GM19467 (cell line): ENCODE measurements around the gene TRIM75.
"Not testable (repeated sequence)": the region's sequence is repeated elsewhere in the genome, so short reads cannot be mapped to it uniquely, and the experiment has no call there.

Source experiments
- ATAC-seq: cut with Tn5 transposase; IDR thresholded peaks from one replicate; pipeline ENCODE4 v1.9.1; 2021; ENCODE audit warnings: mild to moderate bottlenecking, moderate library complexity; ENCODE audit not compliant: unreplicated experiment

The TRIM75 gene

GRCh38 chr4:165073346-165073745, 19.7 kb downstream of the TRIM75 start:
- not testable (repeated sequence) for ATAC-seq

- ATAC-seq = no peak
Measured at GRCh38 chr4:165077034-165077578, 23.4 kb downstream of the TRIM75 start.

- no peak for ATAC-seq
Measured at GRCh38 chr4:165079476-165079875, 25.8 kb downstream of the TRIM75 start.

- not testable (repeated sequence) for ATAC-seq
Measured at GRCh38 chr4:165084787-165085186, 31.1 kb downstream of the TRIM75 start.

- no peak for ATAC-seq
Measured at GRCh38 chr4:165085946-165086345, 32.3 kb downstream of the TRIM75 start.

GRCh38 chr4:165088366-165088765, 34.7 kb downstream of the TRIM75 start:
- ATAC-seq = no peak

GRCh38 chr4:165092187-165092586, 38.5 kb downstream of the TRIM75 start:
- not testable (repeated sequence) for ATAC-seq

GRCh38 chr4:165094873-165095272, 41.2 kb downstream of the TRIM75 start:
- no peak for ATAC-seq

GRCh38 chr4:165095291-165095690, 41.6 kb downstream of the TRIM75 start:
- ATAC-seq = no peak

GRCh38 chr4:165096776-165097175, 43.1 kb downstream of the TRIM75 start:
- ATAC-seq = no peak

GRCh38 chr4:165101641-165102040, 48.0 kb downstream of the TRIM75 start:
- no peak for ATAC-seq

GRCh38 chr4:165106518-165106917, 52.9 kb downstream of the TRIM75 start:
- no peak for ATAC-seq
